ENCODE results near the gene CD300LG.
"Not testable (repeated sequence)": the region's sequence is repeated elsewhere in the genome, so short reads cannot be mapped to it uniquely, and the experiment has no call there.

Gene CD300LG

DNA sequence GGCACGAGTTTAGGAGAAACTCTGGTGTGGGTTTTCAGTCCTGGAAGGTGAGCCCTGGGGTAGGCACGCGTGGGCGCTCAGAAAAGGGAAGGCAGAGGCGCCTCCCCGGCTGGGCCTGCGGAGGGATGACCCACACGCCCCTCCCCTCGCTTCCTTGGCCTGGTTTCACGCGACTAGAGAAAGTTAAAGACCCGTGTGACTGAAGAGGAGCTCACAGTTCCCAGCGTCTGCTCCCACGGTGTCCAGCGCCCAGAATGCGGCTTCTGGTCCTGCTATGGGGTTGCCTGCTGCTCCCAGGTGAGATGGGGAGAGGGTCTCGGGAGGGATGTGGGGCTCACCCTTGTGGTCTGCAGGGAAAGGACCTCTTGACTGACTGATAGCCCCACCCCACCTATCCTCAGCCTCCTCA is at the start of gene CD300LG:
Gene CD300LG (plus strand): TSS at position 214 of the 409 bp plus-strand sequence. CDS start 41 bp downstream, at position 255.
- H2AFZ ChIP-seq (ENCODE audit: low read depth, low read length, severe bottlenecking), result no peak within 1 kb of the TSS
- H3K27ac ChIP-seq (ENCODE audit: low read depth, low read length), result no peak within 1 kb of the TSS
- no peaks in the 10 kb centered on the region for H3K9me3 ChIP-seq (ENCODE audit: insufficient read depth, low read length)
- no peak for TF ChIP-seq EZH2phosphoT487 (conservative IDR thresholded peaks at IDR 0.05; ENCODE audit: low read length)
- TF ChIP-seq, protein P1, sequence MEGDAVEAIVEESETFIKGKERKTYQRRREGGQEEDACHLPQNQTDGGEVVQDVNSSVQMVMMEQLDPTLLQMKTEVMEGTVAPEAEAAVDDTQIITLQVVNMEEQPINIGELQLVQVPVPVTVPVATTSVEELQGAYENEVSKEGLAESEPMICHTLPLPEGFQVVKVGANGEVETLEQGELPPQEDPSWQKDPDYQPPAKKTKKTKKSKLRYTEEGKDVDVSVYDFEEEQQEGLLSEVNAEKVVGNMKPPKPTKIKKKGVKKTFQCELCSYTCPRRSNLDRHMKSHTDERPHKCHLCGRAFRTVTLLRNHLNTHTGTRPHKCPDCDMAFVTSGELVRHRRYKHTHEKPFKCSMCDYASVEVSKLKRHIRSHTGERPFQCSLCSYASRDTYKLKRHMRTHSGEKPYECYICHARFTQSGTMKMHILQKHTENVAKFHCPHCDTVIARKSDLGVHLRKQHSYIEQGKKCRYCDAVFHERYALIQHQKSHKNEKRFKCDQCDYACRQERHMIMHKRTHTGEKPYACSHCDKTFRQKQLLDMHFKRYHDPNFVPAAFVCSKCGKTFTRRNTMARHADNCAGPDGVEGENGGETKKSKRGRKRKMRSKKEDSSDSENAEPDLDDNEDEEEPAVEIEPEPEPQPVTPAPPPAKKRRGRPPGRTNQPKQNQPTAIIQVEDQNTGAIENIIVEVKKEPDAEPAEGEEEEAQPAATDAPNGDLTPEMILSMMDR (IDR thresholded peaks at IDR 0.05; ENCODE audit: insufficient read depth, low read length, poor library complexity, severe bottlenecking), result no peak
- no peak within 1 kb of the TSS for H3K9ac ChIP-seq (ENCODE audit: low read length)
- H3K79me2 ChIP-seq (ENCODE audit: insufficient read depth, low read length), result no peaks in the 10 kb centered on the region
- H3F3A ChIP-seq (ENCODE audit: insufficient read depth), result no peaks in the 10 kb centered on the region
- peaks cover 2% of the 10 kb centered on the region; the same call in 1 of the 2 replicates for H3K27me3 ChIP-seq (ENCODE audit: low read length)
- H3K4me3 ChIP-seq (ENCODE audit: insufficient read depth, low read length, poor library complexity, severe bottlenecking), result no peak within 1 kb of the TSS
- H3K36me3 ChIP-seq (ENCODE audit: low read length), result no peaks in the 10 kb centered on the region
- no peaks in the 10 kb centered on the region for H4K20me1 ChIP-seq (ENCODE audit: low read depth, low read length)
- H3K4me2 ChIP-seq (ENCODE audit: low read depth, low read length, poor library complexity, severe bottlenecking), result no peak within 1 kb of the TSS
- no peaks in the 10 kb centered on the region for H3K9me2 ChIP-seq (replicated peaks; ENCODE audit: insufficient read depth, low read length)

GRCh38 chr17:43798024-43798423 is 49.0 kb upstream of the CD300LG start:
- H3K4me3 ChIP-seq (ENCODE audit: insufficient read depth, low read length, poor library complexity, severe bottlenecking); H3K4me2 ChIP-seq (ENCODE audit: low read depth, low read length, poor library complexity, severe bottlenecking): not testable (repeated sequence)

GRCh38 chr17:43799047-43799446 is 47.9 kb upstream of the CD300LG start:
- Histone ChIP-seq H3K4me3 (ENCODE audit: insufficient read depth, low read length, poor library complexity, severe bottlenecking) (no peak overlapping the region), H3K4me2 (ENCODE audit: low read depth, low read length, poor library complexity, severe bottlenecking) (no peak overlapping the region), H3K27ac (ENCODE audit: low read depth, low read length) (no peak overlapping the region), H3K9ac (ENCODE audit: low read length) (no peak overlapping the region), H2AFZ (ENCODE audit: low read depth, low read length, severe bottlenecking) (no peak overlapping the region), H3K27me3 (ENCODE audit: low read length) (no peaks in the 10 kb centered on the region), H4K20me1 (ENCODE audit: low read depth, low read length) (no peaks in the 10 kb centered on the region), H3F3A (ENCODE audit: insufficient read depth) (no peaks in the 10 kb centered on the region), H3K9me2 (replicated peaks; ENCODE audit: insufficient read depth, low read length) (no peaks in the 10 kb centered on the region), H3K9me3 (ENCODE audit: insufficient read depth, low read length) (no peaks in the 10 kb centered on the region), H3K79me2 (ENCODE audit: insufficient read depth, low read length) (no peaks in the 10 kb centered on the region), H3K36me3 (ENCODE audit: low read length) (no peaks in the 10 kb centered on the region)
- TF ChIP-seq EZH2phosphoT487 (conservative IDR thresholded peaks at IDR 0.05; ENCODE audit: low read length), result no peak
- TF ChIP-seq, protein P1 (IDR thresholded peaks at IDR 0.05; ENCODE audit: insufficient read depth, low read length, poor library complexity, severe bottlenecking), result no peak

More at GRCh38 chr17:43798024-43798423, 49.0 kb upstream of the CD300LG start:
- not testable (repeated sequence) for H3F3A ChIP-seq (ENCODE audit: insufficient read depth); H3K9me2 ChIP-seq (replicated peaks; ENCODE audit: insufficient read depth, low read length); H2AFZ ChIP-seq (ENCODE audit: low read depth, low read length, severe bottlenecking); H3K79me2 ChIP-seq (ENCODE audit: insufficient read depth, low read length); H3K27me3 ChIP-seq (ENCODE audit: low read length); H3K27ac ChIP-seq (ENCODE audit: low read depth, low read length); H3K9me3 ChIP-seq (ENCODE audit: insufficient read depth, low read length); H3K36me3 ChIP-seq (ENCODE audit: low read length); H3K9ac ChIP-seq (ENCODE audit: low read length); H4K20me1 ChIP-seq (ENCODE audit: low read depth, low read length)

DNA sequence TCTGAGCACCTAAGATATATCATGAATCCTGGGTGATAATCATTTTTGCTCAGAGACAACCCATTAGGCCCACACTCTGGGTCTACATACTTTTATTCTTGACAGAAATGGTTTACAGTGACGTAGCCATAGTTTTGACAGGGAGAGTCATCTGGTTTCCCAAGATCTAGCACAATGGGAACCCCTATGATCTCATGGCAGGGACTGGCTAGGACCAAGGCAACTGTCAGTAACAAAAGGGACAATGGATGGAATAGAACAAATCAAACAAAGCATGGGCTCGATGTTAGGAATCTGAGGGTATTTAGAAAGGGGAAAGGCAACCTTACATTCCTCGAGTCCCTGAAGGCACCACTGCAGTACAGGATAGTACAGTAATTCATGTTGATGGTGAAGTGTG is 46.2 kb upstream of the CD300LG start:
- TF ChIP-seq, protein P1 (IDR thresholded peaks at IDR 0.05; ENCODE audit: insufficient read depth, low read length, poor library complexity, severe bottlenecking), result no peak
- TF ChIP-seq EZH2phosphoT487 (conservative IDR thresholded peaks at IDR 0.05; ENCODE audit: low read length), result no peak
- Histone ChIP-seq H2AFZ (ENCODE audit: low read depth, low read length, severe bottlenecking) (no peak overlapping the region), H3K27me3 (ENCODE audit: low read length) (no peaks in the 10 kb centered on the region), H3K9ac (ENCODE audit: low read length) (no peak overlapping the region), H4K20me1 (ENCODE audit: low read depth, low read length) (no peaks in the 10 kb centered on the region), H3K27ac (ENCODE audit: low read depth, low read length) (no peak overlapping the region), H3K9me3 (ENCODE audit: insufficient read depth, low read length) (no peaks in the 10 kb centered on the region), H3K79me2 (ENCODE audit: insufficient read depth, low read length) (no peaks in the 10 kb centered on the region), H3K9me2 (replicated peaks; ENCODE audit: insufficient read depth, low read length) (no peaks in the 10 kb centered on the region), H3F3A (ENCODE audit: insufficient read depth) (no peaks in the 10 kb centered on the region), H3K36me3 (ENCODE audit: low read length) (no peaks in the 10 kb centered on the region), H3K4me2 (ENCODE audit: low read depth, low read length, poor library complexity, severe bottlenecking) (no peak overlapping the region), H3K4me3 (ENCODE audit: insufficient read depth, low read length, poor library complexity, severe bottlenecking) (no peak overlapping the region)
